ENCODE measurements around the gene VPS37B.

VPS37B gene

DNA sequence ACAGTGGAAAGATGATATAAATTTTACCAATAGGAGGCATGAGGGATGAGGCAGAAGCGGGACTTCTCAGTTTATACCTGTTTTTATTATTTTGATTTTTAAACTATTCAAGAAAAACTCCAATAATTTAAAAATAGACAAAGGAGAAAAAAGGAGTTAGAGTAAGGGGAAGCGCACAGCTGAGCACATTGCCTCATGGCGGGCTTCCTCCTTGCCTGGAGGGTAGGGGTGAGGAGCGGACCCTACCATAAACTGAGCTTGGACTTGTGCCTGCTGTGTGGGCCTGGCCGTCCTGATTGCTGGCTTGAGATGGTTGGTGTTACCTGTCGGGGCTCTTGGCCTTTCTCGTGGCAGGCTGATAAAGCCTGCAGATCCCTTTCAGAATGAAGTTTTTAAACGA is 75.8 kb downstream of the VPS37B start:
- no peak for DNase-seq (ENCODE audit: low read depth)
- TF ChIP-seq, protein P1, sequence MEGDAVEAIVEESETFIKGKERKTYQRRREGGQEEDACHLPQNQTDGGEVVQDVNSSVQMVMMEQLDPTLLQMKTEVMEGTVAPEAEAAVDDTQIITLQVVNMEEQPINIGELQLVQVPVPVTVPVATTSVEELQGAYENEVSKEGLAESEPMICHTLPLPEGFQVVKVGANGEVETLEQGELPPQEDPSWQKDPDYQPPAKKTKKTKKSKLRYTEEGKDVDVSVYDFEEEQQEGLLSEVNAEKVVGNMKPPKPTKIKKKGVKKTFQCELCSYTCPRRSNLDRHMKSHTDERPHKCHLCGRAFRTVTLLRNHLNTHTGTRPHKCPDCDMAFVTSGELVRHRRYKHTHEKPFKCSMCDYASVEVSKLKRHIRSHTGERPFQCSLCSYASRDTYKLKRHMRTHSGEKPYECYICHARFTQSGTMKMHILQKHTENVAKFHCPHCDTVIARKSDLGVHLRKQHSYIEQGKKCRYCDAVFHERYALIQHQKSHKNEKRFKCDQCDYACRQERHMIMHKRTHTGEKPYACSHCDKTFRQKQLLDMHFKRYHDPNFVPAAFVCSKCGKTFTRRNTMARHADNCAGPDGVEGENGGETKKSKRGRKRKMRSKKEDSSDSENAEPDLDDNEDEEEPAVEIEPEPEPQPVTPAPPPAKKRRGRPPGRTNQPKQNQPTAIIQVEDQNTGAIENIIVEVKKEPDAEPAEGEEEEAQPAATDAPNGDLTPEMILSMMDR (conservative IDR thresholded peaks at IDR 0.05; ENCODE audit: low read depth, low read length) = no peak
- H3K4me3 ChIP-seq (ENCODE audit: low read depth, low read length) = no peak overlapping the region

DNA sequence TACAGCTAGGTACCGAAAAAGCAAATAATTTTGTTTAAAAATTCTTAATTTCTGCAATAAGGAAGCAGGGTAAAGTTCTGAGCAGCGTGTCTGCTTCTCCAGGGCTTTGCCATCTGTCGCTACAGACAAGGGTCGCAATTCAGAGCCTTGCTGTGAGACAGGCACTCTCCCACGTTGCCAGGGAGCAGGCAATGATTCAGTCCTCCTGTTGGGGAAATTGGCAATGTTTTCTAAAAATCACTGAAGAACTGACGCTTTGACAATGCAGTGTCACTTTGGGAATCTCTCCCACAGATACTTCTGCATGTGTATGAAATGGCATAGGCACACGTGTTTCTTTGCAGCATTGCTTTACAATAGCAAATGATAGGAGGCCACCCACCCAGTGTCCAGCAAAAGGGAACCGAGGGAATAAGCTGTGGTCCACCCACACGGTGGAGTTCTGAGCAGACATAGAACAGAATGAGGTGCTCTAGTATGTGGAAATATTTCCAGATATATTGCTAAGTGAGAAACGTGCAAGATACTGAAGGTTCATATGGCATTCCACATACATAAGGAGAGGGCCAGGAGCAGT is 76.6 kb downstream of the VPS37B start:
- TF ChIP-seq, protein P1 (conservative IDR thresholded peaks at IDR 0.05; ENCODE audit: low read depth, low read length) = no peak
- H3K4me3 ChIP-seq (ENCODE audit: low read depth, low read length) = no peak overlapping the region
- DNase-seq (ENCODE audit: low read depth) = no peak

Measured in choroid plexus epithelial cell (primary cell).